NCI-H345 treated with DMSO at 0.1 percent for 48 hours (cell line): Measurements from ENCODE around the gene ZFYVE28.
"Not testable (repeated sequence)": the region's sequence is repeated elsewhere in the genome, so short reads cannot be mapped to it uniquely, and the experiment has no call there.

ENCODE experiments used
- DNase-seq: peaks from one replicate; lab custom pipeline; 2025; ENCODE audit not compliant: unreplicated experiment; lab: John Stamatoyannopoulos, UW

Gene ZFYVE28

DNA sequence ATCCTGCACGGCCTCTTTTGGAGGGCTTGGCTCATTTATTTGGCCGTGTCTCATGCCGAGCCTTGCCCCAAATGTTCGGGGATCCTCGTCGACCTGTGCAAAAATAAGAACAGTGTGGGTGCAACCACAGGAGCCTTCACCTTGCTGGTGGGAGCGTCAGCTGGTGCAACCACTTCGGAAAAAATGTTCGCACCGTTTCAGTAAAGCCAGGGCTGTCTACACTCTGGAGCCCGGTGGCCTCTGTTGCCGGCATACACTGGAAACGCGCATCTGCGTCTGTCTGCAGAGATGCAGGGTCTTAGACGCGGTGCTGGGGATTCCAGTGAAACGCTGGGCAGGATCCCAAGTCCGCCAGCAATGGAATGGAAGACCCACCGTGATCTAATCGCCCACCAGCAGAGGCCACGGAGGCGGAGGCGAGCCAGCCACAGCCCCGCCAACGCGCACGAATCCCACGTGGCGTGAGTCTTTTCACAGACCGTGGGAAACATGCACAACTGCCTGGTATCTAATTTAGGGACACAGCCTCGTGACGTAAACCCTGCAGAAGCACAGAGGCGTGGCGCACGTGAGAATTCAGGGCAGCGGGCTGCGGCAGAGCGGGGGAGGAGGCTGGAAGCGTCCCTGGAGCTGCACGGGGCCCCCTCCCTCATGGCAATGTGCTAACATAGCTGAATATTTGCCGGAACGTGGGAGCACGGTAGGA, 142.7 kb downstream of the ZFYVE28 start:
- DNase-seq: no peak

DNA sequence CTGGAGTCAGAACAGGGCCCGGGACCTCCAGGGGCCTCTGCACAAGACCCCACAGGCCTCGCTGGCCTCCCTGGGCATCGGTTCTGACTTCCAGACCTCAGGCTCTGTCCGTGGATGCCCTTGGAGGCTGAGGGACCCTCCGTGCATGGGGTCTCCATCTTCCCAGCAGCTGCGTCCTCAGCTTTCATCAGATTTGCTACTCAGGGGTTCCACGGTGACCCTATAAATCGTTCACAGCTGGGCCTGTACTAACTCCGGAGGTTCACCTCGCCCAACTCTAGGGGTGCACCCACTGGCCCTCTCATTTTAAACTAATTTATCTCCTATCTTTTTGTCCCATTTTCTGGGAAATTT, 143.4 kb downstream of the ZFYVE28 start:
- not testable (repeated sequence) for DNase-seq

DNA sequence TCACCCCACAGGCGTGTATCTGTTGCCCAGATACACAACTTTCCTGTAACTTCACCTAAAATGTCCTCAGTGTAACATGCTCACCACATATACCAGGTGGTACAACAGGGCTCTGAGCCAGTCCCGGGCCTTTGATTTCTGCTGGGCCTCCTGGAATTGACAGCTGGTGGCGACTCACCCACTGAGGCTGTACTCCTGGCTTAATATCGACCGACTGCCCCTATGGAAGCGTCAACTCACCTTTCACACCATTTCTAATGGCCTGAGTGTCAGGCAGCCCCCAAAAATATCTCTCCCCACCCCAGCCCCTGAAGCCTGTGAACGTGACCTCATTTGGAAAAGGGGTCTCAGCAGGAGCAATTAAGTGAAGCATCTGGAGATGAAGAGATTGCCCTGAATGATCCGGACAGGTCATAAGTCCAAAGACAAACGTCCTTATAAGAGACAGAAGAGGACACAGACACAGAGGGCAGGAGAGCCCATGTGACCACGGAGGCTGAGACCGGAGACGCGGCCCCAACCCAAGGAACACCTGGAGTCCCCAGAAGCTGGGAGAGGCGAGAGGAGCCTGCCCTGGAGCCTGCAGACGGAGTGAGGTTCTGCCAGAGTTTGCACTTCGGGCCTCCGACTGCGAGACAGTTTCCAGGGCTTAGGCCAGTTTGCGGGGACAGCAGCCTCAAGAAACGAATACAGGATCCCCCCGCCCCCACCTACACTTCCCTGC, 144.0 kb downstream of the ZFYVE28 start:
- DNase-seq: no peak

DNA sequence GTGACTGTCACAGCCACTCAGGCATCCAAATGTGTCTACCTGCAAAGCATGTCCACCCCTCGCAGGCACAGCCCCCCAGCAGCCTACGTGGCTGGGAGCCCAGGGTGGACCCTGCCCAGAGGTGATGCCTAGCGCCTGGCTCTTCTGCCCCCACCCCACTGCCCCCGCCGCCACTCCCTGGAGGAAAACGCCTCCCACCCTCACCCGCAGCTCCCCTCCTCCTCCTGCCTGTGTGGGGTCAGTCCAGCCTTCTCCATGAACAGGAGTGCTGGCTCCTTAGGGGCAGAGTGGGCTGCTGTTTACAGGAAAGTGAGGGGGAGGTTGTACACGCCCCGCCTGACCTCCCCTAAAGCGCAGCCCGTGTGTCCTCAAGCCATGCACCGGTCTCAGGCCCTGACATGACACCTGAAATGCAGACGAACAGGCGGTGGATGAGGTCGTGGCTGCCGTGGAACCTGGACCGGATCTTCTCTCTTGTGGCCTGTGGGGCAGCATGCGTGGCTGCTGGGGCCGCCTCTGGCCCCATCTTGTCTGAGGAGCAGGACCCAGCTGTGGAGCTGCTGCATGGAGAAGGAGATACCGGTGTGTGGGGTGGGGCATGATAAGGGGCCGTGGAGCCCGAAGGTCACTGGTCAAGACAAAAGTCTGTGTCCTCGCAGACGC, 144.7 kb downstream of the ZFYVE28 start:
- DNase-seq: no peak

GRCh38 chr4:2273221-2273620, 145.2 kb downstream of the ZFYVE28 start:
- DNase-seq: no peak

- no peak for DNase-seq
Measured at GRCh38 chr4:2272828-2273120, 145.7 kb downstream of the ZFYVE28 start.

- no peak for DNase-seq
Measured at GRCh38 chr4:2272026-2272827, 146.2 kb downstream of the ZFYVE28 start.

GRCh38 chr4:2271279-2272025, 147.0 kb downstream of the ZFYVE28 start:
- DNase-seq: no peak

DNA sequence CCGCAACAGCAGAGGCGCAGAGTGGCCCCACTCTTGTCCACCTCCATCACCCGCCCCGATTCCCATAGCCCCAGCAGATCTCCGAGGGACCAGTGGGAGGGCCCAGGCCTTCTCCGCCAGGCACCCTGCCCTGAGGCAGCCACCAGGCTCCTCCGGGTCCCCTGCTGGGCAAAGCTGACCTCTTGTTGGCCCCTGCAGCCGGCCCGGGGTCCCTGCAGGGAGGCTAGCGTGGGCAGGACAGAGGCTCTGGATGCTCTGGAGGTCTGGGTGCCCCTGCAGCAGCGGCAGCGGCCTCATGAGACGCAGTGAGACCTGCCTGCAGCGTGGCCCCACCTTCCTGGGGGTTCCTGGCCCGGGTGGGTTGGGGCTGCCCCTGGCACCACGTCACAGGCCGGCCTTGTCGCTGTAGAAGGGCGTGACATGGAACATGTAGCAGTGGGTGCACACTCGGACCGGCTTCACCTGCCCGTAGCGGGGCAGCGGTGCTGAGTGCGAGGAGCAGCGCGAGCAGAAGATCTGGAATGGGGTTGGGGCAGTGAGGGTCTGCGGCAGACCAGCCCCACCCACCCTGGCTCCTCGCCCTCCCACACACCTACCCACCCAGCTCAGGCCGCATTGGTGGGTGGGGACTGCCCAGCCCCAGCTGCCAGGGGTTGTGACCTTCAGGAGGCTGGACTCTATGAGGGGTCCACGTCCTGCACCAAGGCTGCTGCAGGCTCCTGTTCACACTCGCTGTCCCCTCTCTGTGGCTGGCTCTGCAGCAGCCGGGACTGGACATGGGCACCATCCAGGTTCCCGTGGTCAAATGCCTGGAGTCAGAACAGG, 147.9 kb downstream of the ZFYVE28 start:
- no peak for DNase-seq

- DNase-seq: no peak
Measured at GRCh38 chr4:2269618-2270163, 148.8 kb downstream of the ZFYVE28 start.

- DNase-seq: no peak
Measured at GRCh38 chr4:2269206-2269531, 149.3 kb downstream of the ZFYVE28 start.

DNA sequence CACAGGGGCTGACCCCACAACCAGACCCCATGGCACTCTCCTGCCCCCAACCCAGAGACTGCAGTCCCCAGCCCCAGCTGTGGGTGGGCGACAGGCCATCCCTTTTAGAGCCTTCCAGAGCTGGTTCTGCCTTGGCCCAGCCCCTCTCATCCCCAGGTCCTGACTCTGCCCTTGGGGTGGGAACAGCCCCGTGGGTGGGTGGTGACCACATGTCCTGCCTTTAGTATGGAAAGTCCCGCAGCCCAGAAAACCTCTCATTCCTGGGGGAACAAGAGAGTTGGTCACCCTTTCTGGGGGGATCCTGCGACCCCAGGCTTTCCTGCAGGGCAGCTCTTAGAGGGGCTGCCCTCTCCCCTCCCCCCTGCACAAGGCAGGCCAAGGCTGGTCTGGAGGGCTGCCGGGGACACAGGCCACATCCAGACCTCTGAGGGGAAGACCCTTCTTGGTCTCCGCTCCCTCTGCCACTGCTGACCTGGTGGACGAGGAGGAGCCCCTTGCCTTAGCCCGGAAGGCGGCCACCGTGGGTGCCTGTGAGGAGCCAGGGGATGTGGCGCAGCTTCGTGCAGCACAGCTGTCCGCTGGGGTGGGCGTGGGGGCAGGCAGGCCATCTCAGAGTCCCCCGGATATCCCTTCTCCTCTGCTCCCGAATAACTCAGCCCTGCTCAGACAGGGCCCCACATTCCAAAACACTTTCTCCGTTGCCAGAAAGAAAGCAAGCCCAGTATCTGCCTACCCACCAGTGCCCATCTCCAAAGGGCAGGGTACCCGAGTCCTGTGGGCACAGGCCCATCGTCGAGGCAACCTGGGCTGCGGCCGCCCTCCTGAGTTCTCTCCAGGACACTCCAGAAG, 149.9 kb downstream of the ZFYVE28 start:
- DNase-seq: no peak

- DNase-seq: no peak
Measured at GRCh38 chr4:2267841-2268240, 150.6 kb downstream of the ZFYVE28 start.

- DNase-seq: no peak
Measured at GRCh38 chr4:2267320-2267811, 151.1 kb downstream of the ZFYVE28 start.

DNA sequence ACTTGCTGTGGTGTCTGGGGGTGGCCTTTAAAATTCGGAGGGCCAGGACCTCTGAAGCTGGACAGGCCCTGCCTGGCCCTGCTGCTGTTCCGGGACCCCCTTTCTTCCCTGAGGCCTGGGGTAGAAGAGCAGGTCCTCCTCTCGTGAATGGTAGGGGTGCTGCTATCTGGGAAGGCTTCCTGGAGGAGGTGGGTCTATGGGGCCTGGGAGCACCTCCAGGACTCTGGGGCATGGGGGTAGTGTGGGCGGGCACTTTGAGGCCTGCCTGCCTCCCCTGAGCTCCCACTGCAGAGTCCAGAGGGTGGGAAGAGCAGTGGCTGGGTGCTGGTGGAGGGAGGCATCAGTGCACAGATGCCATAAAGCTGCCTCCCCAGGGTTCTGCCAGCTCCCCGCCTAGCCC, 151.6 kb downstream of the ZFYVE28 start:
- DNase-seq: no peak

DNA sequence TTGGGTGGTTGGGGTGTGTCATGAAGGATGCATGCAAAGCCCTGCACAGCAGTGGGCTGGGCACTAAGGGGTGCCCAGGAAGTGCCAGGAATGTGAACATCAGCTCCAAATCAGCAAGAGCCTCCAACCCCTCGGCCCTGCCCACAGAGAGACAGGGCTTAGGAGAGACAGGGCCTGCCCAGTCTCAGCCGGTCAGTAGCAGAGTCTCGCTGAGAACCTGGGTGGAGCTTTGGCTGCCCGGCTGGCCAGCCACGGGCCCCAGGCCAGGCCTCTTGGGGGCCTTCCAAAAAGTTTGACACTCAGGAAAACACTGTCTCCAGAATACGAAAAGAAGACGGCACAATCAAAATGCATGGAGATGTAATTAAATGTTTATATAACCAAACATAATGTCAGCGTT, 152.3 kb downstream of the ZFYVE28 start:
- DNase-seq: no peak

DNA sequence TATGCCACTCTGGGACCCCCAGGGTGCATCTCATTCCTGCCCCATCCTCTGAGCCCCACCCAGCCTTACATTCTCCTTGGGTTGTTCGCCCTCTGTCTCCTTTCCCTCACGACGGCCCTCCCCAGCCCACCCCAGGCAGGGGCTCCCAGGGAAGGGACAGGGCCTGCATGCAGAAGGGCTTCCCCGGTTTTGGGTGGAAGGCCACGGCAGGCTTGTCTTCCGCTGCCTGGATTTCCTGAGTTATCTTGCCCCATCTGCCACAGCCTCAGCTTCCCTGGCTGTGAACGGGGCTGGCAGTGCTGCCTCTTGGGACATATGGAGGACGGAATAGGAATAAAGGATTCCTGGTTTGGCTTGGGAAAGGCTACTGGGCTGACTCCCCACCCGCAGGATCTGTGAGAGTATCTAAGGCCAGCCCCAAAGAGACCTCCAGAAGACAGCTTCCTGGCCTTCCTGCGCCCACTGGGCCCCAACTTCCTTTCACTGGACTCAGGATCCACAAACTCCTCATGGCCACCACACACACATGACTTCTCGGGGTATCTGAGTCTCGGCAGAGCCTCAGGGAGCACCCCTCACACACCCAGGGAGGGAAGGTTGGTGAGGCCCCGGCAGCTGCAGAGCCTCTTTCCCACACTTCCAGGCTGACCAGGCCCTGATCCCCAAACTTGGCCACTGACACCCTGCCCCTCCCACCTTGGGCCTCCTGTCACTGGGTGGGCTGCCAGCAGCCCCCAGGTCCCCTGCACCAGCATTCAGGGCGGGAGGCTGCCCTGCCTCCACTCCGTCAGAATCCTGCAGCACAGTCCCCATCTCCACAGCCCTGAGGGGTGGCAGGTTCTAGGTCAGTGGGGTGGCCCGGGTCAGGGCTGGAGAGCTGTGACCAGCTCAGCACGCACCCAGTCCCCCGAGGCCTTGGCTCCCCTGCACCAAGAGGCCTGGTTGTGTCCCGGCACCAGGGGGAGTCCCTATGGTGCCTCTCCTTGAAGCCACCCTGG, 153.0 kb downstream of the ZFYVE28 start:
- no peak for DNase-seq
